OCI-LY7 (cell line): ENCODE data around the gene RAD23A. TPM values are rescaled to one million over a fixed set of nuclear protein-coding genes. Genes with fewer than 3 reads are reported as not detected.

Experiments
- microRNA-seq: library from miRNA; unstranded; fragments of <30 nt; microRNA quantifications from one replicate; pipeline ENCODE4 v1.2.0, GENCODE V29; 2022; ENCODE audit warnings: borderline replicate concordance
- small RNA-seq: library from RNA; depleted of rRNA; stranded (forward); fragments of <200 nt; gene quantifications from one replicate; pipeline ENCODE3, GENCODE V24; 2014
- total RNA-seq, 2 experiments: library from RNA; depleted of rRNA in 1 of 2; stranded (reverse); fragments of >200 nt in 1 of 2; shearing (Covaris generic) in 1 of 2; gene quantifications; 2 replicates each; pipeline ENCODE4 v1.2.3, GENCODE V29; 2014 to 2022

RAD23A gene
- total RNA-seq, 2 experiments from 2014 or later = 171 to 237 TPM

Small RNA genes lying within 50 kb of the gene (microRNA-seq; reads per million reads assigned to microRNA genes)
- not detected for gene MIR5695
- gene MIR6515 = 4.5 reads per million

Small RNA genes lying within 50 kb of the gene (small RNA-seq; reads per million reads assigned to genes)
- gene MIR5695 (not detected), gene MIR6515 (0.52 reads per million, percentile 7 among the genes with 10 or more reads in this experiment)

Other genes starting within 250 kb of the RAD23A start
- 10.6 and 11.5 TPM in 2 replicates for gene FBXW9, start 249.2 kb upstream of the RAD23A start, total RNA-seq (2014; rRNA removed; shearing (Covaris generic))
- gene FBXW9, start 249.2 kb upstream of the RAD23A start, total RNA-seq (2022) = 10.8 and 11.0 TPM in 2 replicates
- gene TNPO2, start 221.9 kb upstream of the RAD23A start, total RNA-seq (2014; rRNA removed; shearing (Covaris generic)) = 42.6 and 47.3 TPM in 2 replicates
- 112 and 120 TPM in 2 replicates for gene TNPO2, start 221.9 kb upstream of the RAD23A start, total RNA-seq (2022)
- gene TRIR, start 211.2 kb upstream of the RAD23A start, total RNA-seq (2014; rRNA removed; shearing (Covaris generic)) = 322 and 336 TPM in 2 replicates
- gene TRIR, start 211.2 kb upstream of the RAD23A start, total RNA-seq (2022) = 211 and 219 TPM in 2 replicates
- gene GET3, start 208.4 kb upstream of the RAD23A start, total RNA-seq (2014; rRNA removed; shearing (Covaris generic)) = 40.5 and 48.8 TPM in 2 replicates
- 29.1 and 34.3 TPM in 2 replicates for gene GET3, start 208.4 kb upstream of the RAD23A start, total RNA-seq (2022)
- 0.10 TPM in 1 of 2 replicates, not detected in the other for gene BEST2, start 194.1 kb upstream of the RAD23A start, total RNA-seq (2014; rRNA removed; shearing (Covaris generic))
- not detected in 2 replicates for gene BEST2, start 194.1 kb upstream of the RAD23A start, total RNA-seq (2022)
- gene HOOK2, start 170.3 kb upstream of the RAD23A start, total RNA-seq (2014; rRNA removed; shearing (Covaris generic)) = 7.4 and 9.1 TPM in 2 replicates
- gene HOOK2, start 170.3 kb upstream of the RAD23A start, total RNA-seq (2022) = 28.8 and 29.4 TPM in 2 replicates
- gene JUNB, start 154.4 kb upstream of the RAD23A start, total RNA-seq (2014; rRNA removed; shearing (Covaris generic)) = 43.7 and 45.5 TPM in 2 replicates
- 31.8 TPM in 2 replicates for gene JUNB, start 154.4 kb upstream of the RAD23A start, total RNA-seq (2022)
- 344 and 399 TPM in 2 replicates for gene PRDX2, start 144.1 kb upstream of the RAD23A start, total RNA-seq (2014; rRNA removed; shearing (Covaris generic))
- 345 and 357 TPM in 2 replicates for gene PRDX2, start 144.1 kb upstream of the RAD23A start, total RNA-seq (2022)
- gene THSD8, start 143.8 kb upstream of the RAD23A start, total RNA-seq (2014; rRNA removed; shearing (Covaris generic)) = not detected in 2 replicates
- gene THSD8, start 143.8 kb upstream of the RAD23A start, total RNA-seq (2022) = 42.7 and 42.8 TPM in 2 replicates
- 115 and 130 TPM in 2 replicates for gene RNASEH2A, start 139.3 kb upstream of the RAD23A start, total RNA-seq (2014; rRNA removed; shearing (Covaris generic))
- 86.0 and 90.5 TPM in 2 replicates for gene RNASEH2A, start 139.3 kb upstream of the RAD23A start, total RNA-seq (2022)
- gene RTBDN, start 111.3 kb upstream of the RAD23A start, total RNA-seq (2014; rRNA removed; shearing (Covaris generic)) = not detected in 2 replicates
- gene RTBDN, start 111.3 kb upstream of the RAD23A start, total RNA-seq (2022) = 0.94 and 1.2 TPM in 2 replicates
- 5.5 and 9.1 TPM in 2 replicates for gene MAST1, start 107.3 kb upstream of the RAD23A start, total RNA-seq (2014; rRNA removed; shearing (Covaris generic))
- 21.1 and 23.4 TPM in 2 replicates for gene MAST1, start 107.3 kb upstream of the RAD23A start, total RNA-seq (2022)
- 28.3 and 32.4 TPM in 2 replicates for gene DNASE2, start 64.4 kb upstream of the RAD23A start, total RNA-seq (2014; rRNA removed; shearing (Covaris generic))
- 32.8 and 33.7 TPM in 2 replicates for gene DNASE2, start 64.4 kb upstream of the RAD23A start, total RNA-seq (2022)
- 0.16 and 0.28 TPM in 2 replicates for gene KLF1, start 58.7 kb upstream of the RAD23A start, total RNA-seq (2014; rRNA removed; shearing (Covaris generic))
- gene KLF1, start 58.7 kb upstream of the RAD23A start, total RNA-seq (2022) = not detected in 2 replicates
- gene GCDH, start 54.7 kb upstream of the RAD23A start, total RNA-seq (2014; rRNA removed; shearing (Covaris generic)) = 31.5 and 40.7 TPM in 2 replicates
- gene GCDH, start 54.7 kb upstream of the RAD23A start, total RNA-seq (2022) = 43.8 and 48.7 TPM in 2 replicates
- 6.8 and 8.7 TPM in 2 replicates for gene SYCE2, start 26.6 kb upstream of the RAD23A start, total RNA-seq (2014; rRNA removed; shearing (Covaris generic))
- gene SYCE2, start 26.6 kb upstream of the RAD23A start, total RNA-seq (2022) = 13.8 and 14.5 TPM in 2 replicates
- gene FARSA, start 12.2 kb upstream of the RAD23A start, total RNA-seq (2014; rRNA removed; shearing (Covaris generic)) = 96.1 and 135 TPM in 2 replicates
- 90.7 and 117 TPM in 2 replicates for gene FARSA, start 12.2 kb upstream of the RAD23A start, total RNA-seq (2022)
- 1,039 and 1,069 TPM in 2 replicates for gene CALR, start 7.3 kb upstream of the RAD23A start, total RNA-seq (2014; rRNA removed; shearing (Covaris generic))
- 398 and 581 TPM in 2 replicates for gene CALR, start 7.3 kb upstream of the RAD23A start, total RNA-seq (2022)
- gene GADD45GIP1, start 11.4 kb downstream of the RAD23A start, total RNA-seq (2014; rRNA removed; shearing (Covaris generic)) = 29.5 and 43.0 TPM in 2 replicates
- gene GADD45GIP1, start 11.4 kb downstream of the RAD23A start, total RNA-seq (2022) = 24.7 and 32.4 TPM in 2 replicates
- gene DAND5, start 23.7 kb downstream of the RAD23A start, total RNA-seq (2014; rRNA removed; shearing (Covaris generic)) = 0.06 and 0.18 TPM in 2 replicates
- gene DAND5, start 23.7 kb downstream of the RAD23A start, total RNA-seq (2022) = 0.77 and 0.84 TPM in 2 replicates
- 0.03 and 0.16 TPM in 2 replicates for gene NFIX, start 49.6 kb downstream of the RAD23A start, total RNA-seq (2014; rRNA removed; shearing (Covaris generic))
- gene NFIX, start 49.6 kb downstream of the RAD23A start, total RNA-seq (2022) = 0.68 and 0.72 TPM in 2 replicates
- 66.8 and 75.5 TPM in 2 replicates for gene LYL1, start 157.0 kb downstream of the RAD23A start, total RNA-seq (2014; rRNA removed; shearing (Covaris generic))
- 70.4 and 72.5 TPM in 2 replicates for gene LYL1, start 157.0 kb downstream of the RAD23A start, total RNA-seq (2022)
- gene TRMT1, start 170.9 kb downstream of the RAD23A start, total RNA-seq (2014; rRNA removed; shearing (Covaris generic)) = 39.2 and 56.8 TPM in 2 replicates
- 38.2 and 50.4 TPM in 2 replicates for gene TRMT1, start 170.9 kb downstream of the RAD23A start, total RNA-seq (2022)
- gene NACC1, start 172.4 kb downstream of the RAD23A start, total RNA-seq (2014; rRNA removed; shearing (Covaris generic)) = 46.5 and 56.3 TPM in 2 replicates
- 40.4 and 52.9 TPM in 2 replicates for gene NACC1, start 172.4 kb downstream of the RAD23A start, total RNA-seq (2022)
- gene STX10, start 204.5 kb downstream of the RAD23A start, total RNA-seq (2014; rRNA removed; shearing (Covaris generic)) = 67.8 and 91.7 TPM in 2 replicates
- 41.6 and 45.4 TPM in 2 replicates for gene STX10, start 204.5 kb downstream of the RAD23A start, total RNA-seq (2022)
- gene IER2, start 204.5 kb downstream of the RAD23A start, total RNA-seq (2014; rRNA removed; shearing (Covaris generic)) = 61.6 and 64.3 TPM in 2 replicates
- 79.5 and 89.0 TPM in 2 replicates for gene IER2, start 204.5 kb downstream of the RAD23A start, total RNA-seq (2022)